GM04504 (cell line): ENCODE data around the gene APEH.

Experiments used
- DNase-seq: peaks from one replicate; pipeline ENCODE4 v3.0.0-alpha.2; 2012; ENCODE audit warnings: low read depth

APEH gene

GRCh38 chr3:49650637-49651036, 23.5 kb upstream of the APEH start:
- DNase-seq = no peak

DNA sequence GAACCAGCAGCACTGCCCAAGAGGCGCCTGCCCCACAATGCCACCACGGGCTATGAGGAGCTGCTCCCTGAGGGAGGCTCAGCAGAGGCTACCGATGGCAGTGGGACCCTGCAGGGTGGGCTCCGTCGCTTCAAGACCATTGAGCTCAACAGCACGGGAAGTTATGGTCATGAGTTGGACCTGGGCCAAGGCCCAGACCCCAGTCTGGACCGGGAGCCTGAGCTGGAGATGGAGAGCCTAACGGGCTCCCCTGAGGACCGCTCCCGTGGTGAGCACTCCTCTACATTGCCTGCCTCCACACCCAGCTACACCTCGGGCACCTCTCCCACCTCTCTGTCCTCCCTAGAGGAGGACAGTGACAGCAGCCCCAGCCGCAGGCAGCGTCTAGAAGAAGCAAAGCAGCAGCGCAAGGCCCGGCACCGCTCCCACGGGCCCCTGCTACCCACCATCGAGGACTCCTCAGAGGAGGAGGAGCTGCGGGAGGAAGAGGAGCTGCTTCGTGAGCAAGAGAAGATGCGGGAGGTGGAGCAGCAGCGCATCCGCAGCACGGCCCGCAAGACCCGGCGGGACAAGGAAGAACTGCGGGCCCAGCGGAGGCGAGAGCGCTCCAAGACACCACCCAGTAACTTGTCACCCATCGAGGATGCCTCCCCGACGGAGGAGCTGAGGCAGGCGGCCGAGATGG, 21.8 kb upstream of the APEH start:
- no peak for DNase-seq

DNA sequence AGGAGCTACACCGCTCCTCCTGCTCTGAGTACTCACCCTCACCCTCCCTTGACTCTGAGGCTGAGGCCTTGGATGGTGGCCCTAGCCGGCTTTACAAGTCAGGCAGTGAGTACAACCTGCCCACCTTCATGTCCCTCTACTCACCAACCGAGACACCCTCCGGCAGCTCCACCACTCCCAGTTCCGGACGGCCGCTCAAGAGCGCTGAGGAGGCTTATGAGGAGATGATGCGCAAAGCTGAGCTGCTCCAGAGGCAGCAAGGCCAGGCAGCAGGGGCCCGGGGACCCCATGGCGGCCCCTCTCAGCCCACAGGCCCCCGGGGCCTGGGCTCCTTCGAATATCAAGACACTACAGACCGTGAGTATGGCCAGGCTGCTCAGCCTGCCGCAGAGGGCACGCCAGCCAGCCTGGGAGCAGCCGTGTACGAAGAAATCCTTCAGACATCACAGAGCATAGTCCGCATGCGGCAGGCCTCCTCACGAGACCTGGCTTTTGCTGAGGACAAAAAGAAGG, 21.2 kb upstream of the APEH start:
- DNase-seq = no peak

DNA sequence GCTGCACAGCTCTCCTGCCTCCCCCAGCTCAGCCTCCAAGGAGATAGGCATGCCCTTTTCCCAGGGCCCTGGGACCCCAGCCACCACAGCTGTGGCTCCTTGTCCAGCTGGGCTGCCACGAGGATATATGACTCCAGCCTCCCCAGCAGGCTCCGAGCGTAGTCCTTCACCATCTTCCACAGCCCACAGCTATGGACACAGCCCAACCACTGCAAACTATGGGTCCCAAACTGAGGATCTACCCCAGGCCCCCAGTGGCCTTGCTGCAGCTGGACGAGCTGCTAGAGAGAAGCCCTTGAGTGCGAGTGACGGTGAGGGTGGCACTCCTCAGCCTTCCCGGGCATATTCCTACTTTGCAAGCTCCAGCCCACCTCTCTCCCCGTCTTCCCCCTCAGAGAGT, 20.5 kb upstream of the APEH start:
- no peak for DNase-seq

- no peak for DNase-seq
Observed at GRCh38 chr3:49654176-49654825, 19.9 kb upstream of the APEH start.

DNA sequence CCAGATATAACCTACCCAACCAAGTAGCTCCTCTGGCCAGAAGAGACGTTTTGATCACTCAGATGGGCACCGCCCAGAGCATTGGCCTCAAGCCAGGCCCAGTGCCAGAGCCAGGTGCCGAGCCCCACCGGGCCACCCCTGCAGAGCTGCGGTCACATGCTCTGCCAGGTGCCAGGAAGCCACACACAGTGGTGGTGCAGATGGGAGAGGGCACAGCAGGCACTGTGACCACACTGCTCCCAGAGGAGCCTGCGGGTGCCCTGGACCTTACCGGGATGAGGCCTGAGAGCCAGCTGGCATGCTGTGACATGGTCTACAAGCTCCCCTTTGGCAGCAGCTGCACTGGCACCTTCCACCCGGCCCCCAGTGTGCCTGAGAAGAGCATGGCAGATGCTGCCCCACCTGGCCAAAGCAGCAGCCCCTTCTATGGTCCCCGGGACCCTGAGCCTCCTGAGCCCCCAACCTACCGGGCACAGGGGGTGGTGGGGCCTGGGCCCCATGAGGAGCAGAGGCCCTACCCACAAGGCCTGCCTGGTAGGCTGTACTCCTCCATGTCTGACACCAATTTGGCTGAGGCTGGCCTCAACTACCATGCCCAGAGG, 19.1 kb upstream of the APEH start:
- DNase-seq = no peak

DNA sequence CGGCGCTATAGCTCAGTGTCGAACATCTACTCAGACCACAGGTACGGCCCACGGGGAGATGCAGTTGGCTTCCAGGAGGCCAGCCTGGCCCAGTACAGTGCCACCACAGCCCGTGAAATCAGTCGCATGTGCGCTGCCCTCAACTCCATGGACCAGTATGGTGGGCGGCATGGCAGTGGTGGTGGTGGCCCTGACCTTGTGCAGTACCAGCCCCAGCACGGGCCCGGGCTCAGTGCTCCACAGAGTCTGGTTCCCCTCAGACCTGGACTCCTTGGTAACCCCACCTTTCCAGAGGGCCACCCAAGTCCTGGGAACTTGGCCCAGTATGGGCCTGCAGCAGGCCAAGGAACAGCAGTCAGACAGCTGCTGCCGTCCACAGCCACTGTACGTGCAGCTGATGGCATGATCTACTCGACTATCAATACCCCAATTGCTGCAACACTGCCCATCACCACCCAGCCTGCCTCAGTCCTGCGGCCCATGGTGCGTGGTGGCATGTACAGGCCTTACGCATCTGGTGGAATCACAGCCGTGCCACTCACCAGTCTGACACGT, 18.3 kb upstream of the APEH start:
- DNase-seq = no peak

DNA sequence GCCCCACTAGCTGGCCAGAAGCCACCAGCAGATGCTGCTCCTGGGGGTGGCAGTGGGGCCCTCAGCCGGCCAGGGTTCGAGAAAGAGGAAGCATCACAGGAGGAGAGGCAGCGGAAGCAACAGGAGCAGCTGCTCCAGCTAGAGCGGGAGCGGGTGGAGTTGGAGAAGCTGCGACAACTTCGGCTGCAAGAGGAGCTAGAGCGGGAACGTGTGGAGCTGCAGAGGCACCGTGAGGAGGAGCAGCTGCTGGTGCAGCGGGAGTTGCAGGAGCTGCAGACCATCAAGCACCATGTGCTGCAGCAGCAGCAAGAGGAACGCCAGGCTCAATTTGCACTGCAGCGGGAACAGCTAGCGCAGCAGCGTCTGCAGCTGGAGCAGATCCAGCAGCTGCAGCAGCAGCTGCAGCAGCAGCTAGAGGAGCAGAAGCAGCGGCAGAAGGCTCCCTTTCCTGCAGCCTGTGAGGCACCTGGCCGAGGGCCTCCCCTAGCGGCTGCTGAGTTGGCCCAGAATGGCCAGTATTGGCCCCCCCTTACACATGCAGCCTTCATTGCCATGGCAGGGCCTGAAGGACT, 17.5 kb upstream of the APEH start:
- no peak for DNase-seq

GRCh38 chr3:49657208-49657915, 16.8 kb upstream of the APEH start:
- no peak for DNase-seq

GRCh38 chr3:49658711-49659110, 15.4 kb upstream of the APEH start:
- DNase-seq = no peak

- no peak for DNase-seq
Observed at GRCh38 chr3:49659756-49660155, 14.4 kb upstream of the APEH start.

- no peak for DNase-seq
Observed at GRCh38 chr3:49661281-49661680, 12.9 kb upstream of the APEH start.

DNA sequence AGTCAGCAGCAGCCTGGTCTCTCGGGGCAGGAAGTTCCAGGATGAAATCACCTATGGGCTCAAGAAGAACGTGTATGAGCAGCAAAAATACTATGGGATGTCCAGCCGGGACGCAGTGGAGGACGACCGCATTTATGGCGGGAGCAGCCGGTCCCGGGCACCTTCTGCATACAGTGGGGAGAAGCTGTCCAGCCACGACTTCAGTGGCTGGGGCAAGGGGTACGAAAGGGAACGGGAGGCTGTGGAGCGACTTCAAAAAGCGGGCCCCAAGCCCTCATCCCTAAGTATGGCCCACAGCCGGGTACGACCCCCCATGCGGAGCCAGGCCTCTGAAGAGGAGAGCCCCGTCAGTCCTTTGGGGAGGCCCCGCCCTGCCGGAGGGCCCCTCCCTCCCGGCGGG, 12.1 kb upstream of the APEH start:
- DNase-seq = no peak

GRCh38 chr3:49662720-49663413, 11.3 kb upstream of the APEH start:
- no peak for DNase-seq

GRCh38 chr3:49663831-49664230, 10.3 kb upstream of the APEH start:
- DNase-seq = no peak

DNA sequence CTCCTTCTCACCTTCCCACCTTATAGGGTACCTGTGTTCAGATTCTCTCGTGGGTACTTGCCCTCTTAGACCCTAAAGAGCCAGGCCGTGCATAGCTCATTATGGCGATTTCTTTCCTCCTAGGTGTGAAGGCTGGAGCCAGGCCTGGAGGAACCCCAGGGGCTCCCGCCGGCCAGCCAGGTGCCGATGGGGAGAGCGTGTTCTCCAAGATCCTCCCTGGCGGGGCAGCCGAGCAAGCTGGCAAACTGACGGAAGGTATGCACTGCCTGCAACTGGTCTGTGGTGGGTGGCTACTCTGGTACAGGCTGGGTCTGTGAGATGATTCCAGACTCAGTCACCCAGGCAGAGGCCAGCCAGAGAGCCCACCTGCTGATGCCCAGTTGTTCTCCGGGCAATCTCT, 9.9 kb upstream of the APEH start:
- no peak for DNase-seq

GRCh38 chr3:49665822-49666519, 8.2 kb upstream of the APEH start:
- no peak for DNase-seq

DNA sequence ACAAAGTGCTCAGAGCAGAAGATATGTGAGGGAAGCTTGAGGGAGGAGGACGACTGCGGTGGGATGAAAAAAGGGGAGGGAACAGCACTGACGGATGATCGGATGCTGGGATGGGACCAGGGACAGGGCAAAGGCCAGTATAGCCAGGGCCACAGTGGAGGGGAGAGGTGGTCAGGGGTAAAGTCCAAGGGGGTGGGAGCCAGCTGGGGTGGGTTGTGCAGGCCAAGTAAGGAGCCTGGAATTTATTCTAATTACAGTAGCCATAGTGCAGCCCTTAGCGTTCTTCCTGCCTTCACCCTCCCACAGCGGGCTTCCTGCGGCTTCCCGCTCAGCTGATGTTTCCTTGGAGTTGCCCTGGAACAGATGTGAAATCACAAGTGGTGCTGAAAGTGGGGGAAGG, 7.6 kb upstream of the APEH start:
- DNase-seq = no peak

GRCh38 chr3:49667701-49668413, 6.3 kb upstream of the APEH start:
- DNase-seq = no peak

GRCh38 chr3:49668414-49668797, 5.7 kb upstream of the APEH start:
- DNase-seq = no peak
